Pancreas (tissue), 10 donors: ENCODE measurements around the gene N4BP2L2. TPM values are rescaled to one million over a fixed set of nuclear protein-coding genes. Genes with fewer than 3 reads are reported as not detected.
A peak's percentile ranks its signal among the peaks of the same experiment; 100 is the strongest.

Source experiments
- ATAC-seq, 4 donors: fragments of 200-7000 bp; cut with Tn5 transposase; one replicate each; pipeline versions ENCODE4 v1.8.0 to v1.9.1; 2020; ENCODE audit warnings: mild to moderate bottlenecking in 4 of 4, moderate library complexity in 4 of 4
- DNase-seq, 6 donors: peaks; one replicate each; pipeline ENCODE4 v3.0.0-alpha.2; 2020
- FAIRE-seq: peaks from 2 replicates; lab custom pipeline; 2012; peaks lifted over from hg19 to GRCh38; lab: Jason Lieb, UNC
- H3K27ac ChIP-seq, 4 donors: fragments of 200-600 bp; sonication (generic); 1 replicate in 3 of 4; 2 replicates in 1 of 4; pipeline versions ENCODE4 v1.5.0 to v1.8.0; 2020
- H3K27me3 ChIP-seq, 4 donors: fragments of 200-600 bp; one replicate each; pipeline ENCODE4 v1.8.0; 2021
- H3K36me3 ChIP-seq, 3 donors: fragments of 200-600 bp; sonication (generic) in 1 of 3; one replicate each; pipeline versions ENCODE4 v1.5.0 to v1.8.0; 2020 to 2021
- H3K4me1 ChIP-seq, 3 donors: fragments of 200-600 bp; one replicate each; pipeline ENCODE4 v1.8.0; 2021
- H3K4me3 ChIP-seq, 4 donors: fragments of 200-600 bp; sonication (generic) in 2 of 4; one replicate each; pipeline versions ENCODE4 v1.5.0 to v1.8.0; 2020 to 2021
- H3K9me3 ChIP-seq, 4 donors: fragments of 200-600 bp; one replicate each; pipeline ENCODE4 v1.8.0; 2021
- WGBS, 2 donors: extraction: QIAGEN DNeasy Blood & Tissue Kit; methylation state at CpG; one replicate each; pipeline ENCODE4 v1.1.7; 2013; 5-methylcytosine and 5-hydroxymethylcytosine counted together
- intact Hi-C, 3 donors: fragments of 100-400 bp; cut with DNase I; formaldehyde crosslinking; loops; one replicate each; pipeline versions ENCODE4 v1.11.1 to v1.14.2; 2022
- polyA plus RNA-seq, 2 donors: library from polyadenylated mRNA; stranded (reverse); fragments of 200-250 nt; gene quantifications; one replicate each; pipeline ENCODE4 v1.2.3, GENCODE V29; 2013
- total RNA-seq, 6 donors: library from RNA; stranded (reverse); fragmentation: NEBNext Ultra II Directional in 4 of 6; extraction: Animal tissue kit (Norgen Biotek cat#: 25700) in 4 of 6; gene quantifications; one replicate each; pipeline versions ENCODE4 v1.2.1 to v1.2.4, GENCODE V29; 2021 to 2023
- TF ChIP-seq, protein P1 (sequence below), 4 donors: fragments of 200-600 bp; sonication (generic) in 3 of 4; IDR thresholded peaks; one replicate each; pipeline versions ENCODE4 v1.5.0 to v1.8.0; 2021; ENCODE audit warnings: antibody characterized with exemption in 4 of 4
- donor health status: healthy with polysubstance abuse.
- donor health status: DM: no; HTN: no; CAD: no; lungs with moderate emphysema.
- donor health status: DM: no; HTN: no; CAD: no.
- donor health status: control.
- donor health status: control.
- donor health status: Bipolar disorder and iron deficiency.
- donor health status: DM: yes; HTN: yes; CAD: no.
- donor health status: DM: no; HTN: no; CAD: no.
- donor health status: DM: no; HTN: no; CAD: no.
- donor health status: DM: yes; HTN: yes; CAD: no.

The N4BP2L2 gene
- total and polyA plus RNA-seq, 8 donors: 31.5 to 79.9 (median 50.3) TPM

- Histone ChIP-seq H3K27ac (peak overlapping the region; percentile 79 to 99 (median 90)), H3K4me3 (peak overlapping the region; percentile 70 to 85 (median 82)), H3K4me1 (peaks cover 0 to 9% (median 0%) of the 10 kb centered on the region in 3 donors), H3K36me3 (no peaks in the 10 kb centered on the region), H3K9me3 (no peaks in the 10 kb centered on the region), H3K27me3 (no peaks in the 10 kb centered on the region)
- peak in 1 of 6 donors; percentile 21 for DNase-seq
- intact Hi-C loops: no loop called here
- 32 to 42% methylated on average over 19 of the region's 19 CpGs for WGBS, 2 donors
- peak in 2 of 4 donors; percentile 12 to 29 for ATAC-seq
- TF ChIP-seq, protein P1, sequence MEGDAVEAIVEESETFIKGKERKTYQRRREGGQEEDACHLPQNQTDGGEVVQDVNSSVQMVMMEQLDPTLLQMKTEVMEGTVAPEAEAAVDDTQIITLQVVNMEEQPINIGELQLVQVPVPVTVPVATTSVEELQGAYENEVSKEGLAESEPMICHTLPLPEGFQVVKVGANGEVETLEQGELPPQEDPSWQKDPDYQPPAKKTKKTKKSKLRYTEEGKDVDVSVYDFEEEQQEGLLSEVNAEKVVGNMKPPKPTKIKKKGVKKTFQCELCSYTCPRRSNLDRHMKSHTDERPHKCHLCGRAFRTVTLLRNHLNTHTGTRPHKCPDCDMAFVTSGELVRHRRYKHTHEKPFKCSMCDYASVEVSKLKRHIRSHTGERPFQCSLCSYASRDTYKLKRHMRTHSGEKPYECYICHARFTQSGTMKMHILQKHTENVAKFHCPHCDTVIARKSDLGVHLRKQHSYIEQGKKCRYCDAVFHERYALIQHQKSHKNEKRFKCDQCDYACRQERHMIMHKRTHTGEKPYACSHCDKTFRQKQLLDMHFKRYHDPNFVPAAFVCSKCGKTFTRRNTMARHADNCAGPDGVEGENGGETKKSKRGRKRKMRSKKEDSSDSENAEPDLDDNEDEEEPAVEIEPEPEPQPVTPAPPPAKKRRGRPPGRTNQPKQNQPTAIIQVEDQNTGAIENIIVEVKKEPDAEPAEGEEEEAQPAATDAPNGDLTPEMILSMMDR (IDR thresholded peaks at IDR 0.05): no peak
- no peak for FAIRE-seq
These were observed 112.2 kb downstream of the N4BP2L2 start for GRCh38 chr13:32426191-32426989.

DNA sequence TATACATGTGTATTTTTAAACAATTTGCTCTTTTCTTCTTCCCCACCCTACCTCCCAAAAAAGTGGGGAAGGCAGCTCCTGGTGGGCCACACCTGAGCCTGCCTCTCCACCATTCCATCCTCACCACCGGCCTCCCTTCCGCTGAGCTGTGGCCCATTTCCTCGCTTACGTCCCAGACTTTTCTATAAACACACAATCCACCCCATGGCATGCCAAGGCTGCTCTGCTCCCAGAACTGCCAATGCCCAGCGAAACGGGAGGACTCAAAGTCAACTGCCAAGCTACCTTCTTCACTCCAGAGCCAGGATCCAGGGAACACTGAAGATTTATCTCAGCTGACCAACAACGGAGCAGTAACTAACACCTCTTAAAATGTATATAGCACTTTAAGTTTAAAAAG, 113.4 kb downstream of the N4BP2L2 start:
- 87 to 93% methylated on average over 7 of the region's 7 CpGs for WGBS, 2 donors
- H3K4me3 ChIP-seq: no peak overlapping the region
- TF ChIP-seq, protein P1 (IDR thresholded peaks at IDR 0.05): no peak
- H3K27ac ChIP-seq: no peak overlapping the region
- DNase-seq (no peak), ATAC-seq (no peak), FAIRE-seq (no peak)
- H3K4me1 ChIP-seq: peaks cover 0 to 9% (median 0%) of the 10 kb centered on the region in 3 donors
- no peaks in the 10 kb centered on the region for H3K27me3 ChIP-seq
- intact Hi-C loops: no loop called here
- no peaks in the 10 kb centered on the region for H3K36me3 ChIP-seq
- no peaks in the 10 kb centered on the region for H3K9me3 ChIP-seq

DNA sequence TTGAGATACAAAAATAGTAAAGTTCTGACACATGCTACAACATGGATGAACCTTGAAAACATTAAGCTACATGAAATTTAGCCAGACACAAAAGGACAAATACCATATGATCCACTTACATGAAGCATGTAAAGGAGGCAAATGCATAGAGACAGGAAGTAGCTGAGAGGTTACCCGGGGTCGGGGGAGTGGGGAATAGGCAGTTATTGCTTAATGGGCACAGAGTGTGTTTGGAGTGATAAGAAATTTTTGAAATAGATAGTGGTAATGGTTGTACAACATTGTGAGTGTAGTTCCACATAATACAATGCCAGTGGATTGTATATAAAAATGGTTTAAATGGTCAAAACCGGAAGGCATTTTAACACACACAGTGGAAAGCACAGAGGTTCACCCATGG, 115.0 kb downstream of the N4BP2L2 start:
- no peaks in the 10 kb centered on the region for H3K36me3 ChIP-seq
- TF ChIP-seq, protein P1 (IDR thresholded peaks at IDR 0.05): no peak
- no peak overlapping the region for H3K4me3 ChIP-seq
- H3K27me3 ChIP-seq: no peaks in the 10 kb centered on the region
- H3K4me1 ChIP-seq: peaks cover 0 to 3% (median 0%) of the 10 kb centered on the region in 3 donors
- 89 to 96% methylated on average over 3 of the region's 3 CpGs for WGBS, 2 donors
- no peak overlapping the region for H3K27ac ChIP-seq
- FAIRE-seq: no peak
- intact Hi-C loops: no loop called here
- ATAC-seq: no peak
- H3K9me3 ChIP-seq: no peaks in the 10 kb centered on the region
- no peak for DNase-seq

- WGBS, 2 donors: 31 to 37% methylated on average over 2 of the region's 2 CpGs
- Histone ChIP-seq H3K36me3 (no peaks in the 10 kb centered on the region), H3K4me3 (no peak overlapping the region), H3K27ac (no peak overlapping the region), H3K4me1 (peaks cover 0 to 9% (median 0%) of the 10 kb centered on the region in 3 donors), H3K9me3 (no peaks in the 10 kb centered on the region), H3K27me3 (no peaks in the 10 kb centered on the region)
- DNase-seq (peak in 1 of 6 donors; percentile 33), FAIRE-seq (no peak), ATAC-seq (no peak)
- TF ChIP-seq, protein P1 (IDR thresholded peaks at IDR 0.05): no peak
- intact Hi-C loops: no loop called here
These were observed 118.7 kb downstream of the N4BP2L2 start for GRCh38 chr13:32419862-32420261.

GRCh38 chr13:32417995-32418394, 120.6 kb downstream of the N4BP2L2 start:
- Histone ChIP-seq H3K36me3 (no peaks in the 10 kb centered on the region), H3K27ac (no peak overlapping the region), H3K4me1 (peaks cover 0 to 9% (median 0%) of the 10 kb centered on the region in 3 donors), H3K9me3 (no peaks in the 10 kb centered on the region), H3K4me3 (no peak overlapping the region), H3K27me3 (no peaks in the 10 kb centered on the region)
- intact Hi-C loops: no loop called here
- TF ChIP-seq, protein P1 (IDR thresholded peaks at IDR 0.05): no peak
- 97 to 100% methylated on average over 1 of the region's 1 CpG for WGBS, 2 donors
- no peak for FAIRE-seq
- no peak for ATAC-seq
- DNase-seq: no peak
